Glutamatergic neuron (in vitro differentiated cells): ENCODE measurements around the gene TUSC2. TPM values are rescaled to one million over a fixed set of nuclear protein-coding genes. Genes with fewer than 3 reads are reported as not detected.
A peak's percentile ranks its signal among the peaks of the same experiment; 100 is the strongest.

Experiments used
- DNase-seq: peaks from one replicate; pipeline ENCODE4 v3.0.0; 2022
- H3K27ac Mint-ChIP-seq: one replicate; pipeline ENCODE4 v1.8.0; 2020; ENCODE audit warnings: mild to moderate bottlenecking, mixed read lengths, inconsistent platforms; ENCODE audit not compliant: unreplicated experiment
- H3K27me3 Mint-ChIP-seq: one replicate; pipeline ENCODE4 v1.8.0; 2020; ENCODE audit warnings: mild to moderate bottlenecking, moderate library complexity, mixed read lengths, inconsistent platforms; ENCODE audit not compliant: unreplicated experiment
- H3K36me3 Mint-ChIP-seq: one replicate; pipeline ENCODE4 v1.8.0; 2020; ENCODE audit warnings: mild to moderate bottlenecking, mixed read lengths, inconsistent platforms; ENCODE audit not compliant: unreplicated experiment
- H3K4me1 Mint-ChIP-seq: one replicate; pipeline ENCODE4 v1.8.0; 2020; ENCODE audit warnings: mild to moderate bottlenecking, low read depth, mixed read lengths, inconsistent platforms; ENCODE audit not compliant: unreplicated experiment
- H3K4me3 Mint-ChIP-seq: one replicate; pipeline ENCODE4 v1.8.0; 2020; ENCODE audit warnings: mild to moderate bottlenecking, mixed read lengths, inconsistent platforms; ENCODE audit not compliant: unreplicated experiment
- H3K9me3 Mint-ChIP-seq: one replicate; pipeline ENCODE4 v1.8.0; 2020; ENCODE audit warnings: mild to moderate bottlenecking, moderate library complexity, mixed read lengths, inconsistent platforms; ENCODE audit not compliant: unreplicated experiment
- total RNA-seq: library from RNA; stranded (reverse); fragmentation: NEBNext Ultra II Directional; extraction: Animal tissue kit (Norgen Biotek cat#: 25700); gene quantifications from one replicate; pipeline ENCODE4 v1.2.1, GENCODE V29; 2021; ENCODE audit not compliant: unreplicated experiment
- TF ChIP-seq, protein P1 (sequence below): fragments of 200-600 bp; sonication (generic); IDR thresholded peaks from one replicate; pipeline ENCODE4 v1.5.0; 2021; ENCODE audit not compliant: partially characterized antibody, unreplicated experiment

TUSC2 gene
- total RNA-seq, 1 donor from 2014 or later, result 30.8 TPM

DNA sequence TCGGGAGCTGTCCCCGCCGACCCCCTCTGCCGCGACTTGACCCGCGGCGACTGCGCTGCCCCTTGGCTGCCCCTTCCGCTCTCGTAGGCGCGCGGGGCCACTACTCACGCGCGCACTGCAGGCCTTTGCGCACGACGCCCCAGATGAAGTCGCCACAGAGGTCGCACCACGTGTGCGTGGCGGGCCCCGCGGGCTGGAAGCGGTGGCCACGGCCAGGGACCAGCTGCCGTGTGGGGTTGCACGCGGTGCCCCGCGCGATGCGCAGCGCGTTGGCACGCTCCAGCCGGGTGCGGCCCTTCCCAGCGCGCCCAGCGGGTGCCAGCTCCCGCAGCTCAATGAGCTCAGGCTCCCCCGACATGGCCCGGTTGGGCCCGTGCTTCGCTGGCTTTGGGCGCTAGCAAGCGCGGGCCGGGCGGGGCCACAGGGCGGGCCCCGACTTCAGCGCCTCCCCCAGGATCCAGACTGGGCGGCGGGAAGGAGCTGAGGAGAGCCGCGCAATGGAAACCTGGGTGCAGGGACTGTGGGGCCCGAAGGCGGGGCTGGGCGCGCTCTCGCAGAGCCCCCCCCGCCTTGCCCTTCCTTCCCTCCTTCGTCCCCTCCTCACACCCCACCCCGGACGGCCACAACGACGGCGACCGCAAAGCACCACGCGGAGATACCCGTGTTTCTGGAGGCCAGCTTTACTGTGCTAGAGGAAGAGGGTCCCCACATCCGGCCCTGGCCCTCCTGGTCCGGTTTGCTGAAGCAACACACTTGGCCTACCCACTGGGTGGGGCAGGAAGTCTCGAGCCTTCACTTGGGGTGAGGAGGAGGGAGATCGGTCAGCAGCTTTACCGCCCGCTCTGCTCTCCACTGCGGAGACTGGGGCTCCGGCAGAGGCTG lies 12.7 kb upstream of the TUSC2 start, which contains the start of gene RASSF1:
RASSF1 (minus strand) TSS at position 389 of the 882 bp plus-strand sequence; CDS start at position 358, 31 bp downstream.
- Mint-ChIP-seq H3K27me3 (peaks cover 32% of the 10 kb centered on the region), H3K4me1 (peaks cover 20% of the 10 kb centered on the region), H3K27ac (no peak within 1 kb of the TSS), H3K9me3 (peaks cover 21% of the 10 kb centered on the region), H3K36me3 (peaks cover 4% of the 10 kb centered on the region), H3K4me3 (peak within 1 kb of the TSS; percentile 69)
- TF ChIP-seq, protein P1, sequence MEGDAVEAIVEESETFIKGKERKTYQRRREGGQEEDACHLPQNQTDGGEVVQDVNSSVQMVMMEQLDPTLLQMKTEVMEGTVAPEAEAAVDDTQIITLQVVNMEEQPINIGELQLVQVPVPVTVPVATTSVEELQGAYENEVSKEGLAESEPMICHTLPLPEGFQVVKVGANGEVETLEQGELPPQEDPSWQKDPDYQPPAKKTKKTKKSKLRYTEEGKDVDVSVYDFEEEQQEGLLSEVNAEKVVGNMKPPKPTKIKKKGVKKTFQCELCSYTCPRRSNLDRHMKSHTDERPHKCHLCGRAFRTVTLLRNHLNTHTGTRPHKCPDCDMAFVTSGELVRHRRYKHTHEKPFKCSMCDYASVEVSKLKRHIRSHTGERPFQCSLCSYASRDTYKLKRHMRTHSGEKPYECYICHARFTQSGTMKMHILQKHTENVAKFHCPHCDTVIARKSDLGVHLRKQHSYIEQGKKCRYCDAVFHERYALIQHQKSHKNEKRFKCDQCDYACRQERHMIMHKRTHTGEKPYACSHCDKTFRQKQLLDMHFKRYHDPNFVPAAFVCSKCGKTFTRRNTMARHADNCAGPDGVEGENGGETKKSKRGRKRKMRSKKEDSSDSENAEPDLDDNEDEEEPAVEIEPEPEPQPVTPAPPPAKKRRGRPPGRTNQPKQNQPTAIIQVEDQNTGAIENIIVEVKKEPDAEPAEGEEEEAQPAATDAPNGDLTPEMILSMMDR, result no peak
- DNase-seq, result no peak

DNA sequence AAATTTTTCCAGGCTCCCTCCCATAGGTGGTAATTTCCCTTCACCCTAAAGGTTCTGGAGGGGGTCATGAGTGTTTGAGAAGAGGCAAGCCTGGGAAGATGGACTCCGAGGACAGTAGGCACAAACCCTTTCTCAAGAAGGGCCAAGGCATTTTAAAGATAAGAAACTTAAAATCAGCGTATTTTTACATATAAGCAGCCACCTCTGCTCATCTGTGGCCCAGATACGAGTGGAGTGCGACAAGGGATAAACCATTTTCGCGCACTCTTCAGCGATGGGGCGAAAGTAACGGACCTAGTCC lies 12.1 kb upstream of the TUSC2 start:
- DNase-seq, result no peak
- peak overlapping the region; percentile 42 for H3K4me3 Mint-ChIP-seq
- H3K27ac Mint-ChIP-seq, result no peak overlapping the region
- H3K9me3 Mint-ChIP-seq, result peaks cover 22% of the 10 kb centered on the region
- H3K27me3 Mint-ChIP-seq, result peaks cover 32% of the 10 kb centered on the region
- peaks cover 4% of the 10 kb centered on the region for H3K36me3 Mint-ChIP-seq
- TF ChIP-seq, protein P1, result no peak
- H3K4me1 Mint-ChIP-seq, result peaks cover 20% of the 10 kb centered on the region

DNA sequence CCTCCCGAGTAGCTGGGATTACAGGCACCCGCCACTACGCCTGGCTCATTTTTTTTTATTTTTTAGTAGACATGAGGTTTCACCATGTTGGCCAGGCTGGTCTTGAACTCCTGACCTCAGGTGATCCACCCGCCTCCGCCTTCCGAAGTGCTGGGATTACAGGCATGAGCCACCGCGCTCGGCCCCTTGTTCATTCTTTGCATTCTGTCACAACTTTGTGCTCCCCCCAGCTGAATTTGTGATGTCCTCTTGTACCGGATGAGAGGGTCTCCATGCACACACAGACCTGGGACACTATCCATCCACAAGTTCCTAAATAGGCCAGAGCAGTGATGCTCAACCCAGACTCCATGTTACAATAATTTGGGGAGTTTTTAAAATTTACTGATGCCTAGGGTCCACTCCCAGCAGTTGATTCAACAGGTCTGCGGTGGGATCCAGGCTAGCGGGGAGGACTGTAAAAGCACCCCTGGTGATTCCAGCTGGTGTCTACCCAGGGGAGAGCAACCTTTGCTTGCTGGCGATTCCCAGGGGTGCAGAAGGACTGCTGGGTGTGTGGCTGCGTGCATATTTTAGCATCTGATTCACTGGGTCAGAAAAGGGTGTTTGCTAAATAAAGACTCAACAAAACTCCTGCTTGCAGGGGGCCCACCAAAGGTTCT lies 11.6 kb upstream of the TUSC2 start:
- Mint-ChIP-seq H3K9me3 (peaks cover 22% of the 10 kb centered on the region), H3K4me1 (peaks cover 20% of the 10 kb centered on the region), H3K27ac (no peak overlapping the region), H3K36me3 (peaks cover 4% of the 10 kb centered on the region), H3K27me3 (peaks cover 32% of the 10 kb centered on the region), H3K4me3 (peak overlapping the region; percentile 69)
- no peak for DNase-seq
- TF ChIP-seq, protein P1, result no peak

DNA sequence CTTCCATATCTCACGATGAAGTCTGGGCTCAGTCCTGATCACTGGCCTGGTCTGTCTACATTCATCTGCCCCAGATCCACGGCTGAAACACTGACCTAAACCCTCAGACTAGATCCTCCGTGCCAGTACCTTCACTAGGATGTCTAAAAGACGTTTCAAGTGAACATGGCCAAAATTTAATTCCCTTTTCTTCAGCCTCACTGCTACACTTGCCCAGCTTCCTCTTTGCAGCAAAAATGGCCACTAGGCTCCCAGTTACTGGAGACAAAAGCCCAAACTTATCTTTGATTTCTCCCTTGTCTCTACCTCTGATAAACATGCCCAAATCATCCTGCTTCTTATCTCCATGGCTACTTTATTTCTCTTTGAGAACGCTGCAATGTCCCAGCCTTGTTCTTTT lies 10.9 kb upstream of the TUSC2 start:
- H3K9me3 Mint-ChIP-seq, result peaks cover 22% of the 10 kb centered on the region
- peaks cover 4% of the 10 kb centered on the region for H3K36me3 Mint-ChIP-seq
- TF ChIP-seq, protein P1, result no peak
- peaks cover 30% of the 10 kb centered on the region for H3K27me3 Mint-ChIP-seq
- H3K27ac Mint-ChIP-seq, result peak overlapping the region; percentile 40
- H3K4me1 Mint-ChIP-seq, result peaks cover 24% of the 10 kb centered on the region
- no peak for DNase-seq
- H3K4me3 Mint-ChIP-seq, result peak overlapping the region; percentile 93
